Large intestine (tissue), 3 donors: ENCODE results near the gene INSYN2A. TPM values are rescaled to one million over a fixed set of nuclear protein-coding genes. Genes with fewer than 3 reads are reported as not detected.

Experiments
- DNase-seq, 2 donors: peaks; one replicate each; pipeline versions ENCODE4 v3.0.0 to v3.0.0-alpha.2; 2013
- H3K27ac ChIP-seq: one replicate; pipeline ENCODE4 v1.5.1; 2013; ENCODE audit warnings: low read length
- H3K27me3 ChIP-seq: 2 replicates; pipeline ENCODE4 v1.6.1; 2013; ENCODE audit warnings: low read length; ENCODE audit not compliant: control insufficient read depth, insufficient read depth
- H3K36me3 ChIP-seq: 2 replicates; pipeline ENCODE4 v1.6.1; 2013; ENCODE audit warnings: low read length; ENCODE audit not compliant: control insufficient read depth, insufficient read depth
- H3K4me1 ChIP-seq: one replicate; pipeline ENCODE4 v1.6.1; 2013; ENCODE audit warnings: low read length; ENCODE audit not compliant: control insufficient read depth, insufficient read depth
- H3K4me3 ChIP-seq: one replicate; pipeline ENCODE4 v1.5.1; 2013; ENCODE audit warnings: low read length
- H3K9me3 ChIP-seq: one replicate; pipeline ENCODE4 v1.6.1; 2013; ENCODE audit warnings: mild to moderate bottlenecking, low read depth, low read length, moderate library complexity; ENCODE audit not compliant: control insufficient read depth
- WGBS: methylation state at CpG from one replicate; pipeline ENCODE4 v1.1.5; 2013; ENCODE audit warnings: low lambda C conversion rate; ENCODE audit not compliant: insufficient coverage; 5-methylcytosine and 5-hydroxymethylcytosine counted together
- polyA plus RNA-seq: library from polyadenylated mRNA; unstranded; fragments of 120-200 nt; gene quantifications from one replicate; pipeline ENCODE4 v1.2.1, GENCODE V29; 2013

The INSYN2A gene
- polyA plus RNA-seq, 1 donor = 0.57 TPM

GRCh38 chr10:127197154-127197432 is 702 bp upstream of the INSYN2A start:
- Histone ChIP-seq H3K9me3 (no peaks in the 10 kb centered on the region), H3K36me3 (no peaks in the 10 kb centered on the region), H3K4me1 (peaks cover 4% of the 10 kb centered on the region), H3K27ac (no peak overlapping the region), H3K4me3 (peak overlapping the region; percentile 16), H3K27me3 (peaks cover 37% of the 10 kb centered on the region)
- no CpG with 5 or more reads among the region's 5 CpGs for WGBS
- DNase-seq = no peak

GRCh38 chr10:127195571-127196281 is 665 bp downstream of the INSYN2A start:
- peak in 1 of 2 donors; percentile 35 for DNase-seq
- Histone ChIP-seq H3K27me3 (peaks cover 37% of the 10 kb centered on the region), H3K27ac (no peak overlapping the region), H3K36me3 (no peaks in the 10 kb centered on the region), H3K4me3 (no peak overlapping the region), H3K4me1 (peaks cover 4% of the 10 kb centered on the region), H3K9me3 (no peaks in the 10 kb centered on the region)
- WGBS = no CpG with 5 or more reads among the region's 91 CpGs

GRCh38 chr10:127195041-127195506 is 1.3 kb downstream of the INSYN2A start:
- Histone ChIP-seq H3K4me3 (no peak overlapping the region), H3K9me3 (no peaks in the 10 kb centered on the region), H3K27ac (no peak overlapping the region), H3K4me1 (peaks cover 4% of the 10 kb centered on the region), H3K36me3 (no peaks in the 10 kb centered on the region), H3K27me3 (peaks cover 37% of the 10 kb centered on the region)
- WGBS = no CpG with 5 or more reads among the region's 28 CpGs
- peak in 1 of 2 donors; percentile 11 for DNase-seq

- WGBS = no CpG with 5 or more reads among the region's 16 CpGs
- Histone ChIP-seq H3K36me3 (no peaks in the 10 kb centered on the region), H3K4me1 (peaks cover 4% of the 10 kb centered on the region), H3K27ac (no peak overlapping the region), H3K9me3 (no peaks in the 10 kb centered on the region), H3K4me3 (no peak overlapping the region), H3K27me3 (peaks cover 37% of the 10 kb centered on the region)
- peak in 1 of 2 donors; percentile 11 for DNase-seq
Observed at GRCh38 chr10:127194599-127194998, 1.8 kb downstream of the INSYN2A start.

GRCh38 chr10:127194111-127194510 is 2.3 kb downstream of the INSYN2A start:
- 20% methylated on average over 1 of the region's 2 CpGs for WGBS
- Histone ChIP-seq H3K27ac (no peak overlapping the region), H3K4me3 (no peak overlapping the region), H3K27me3 (peaks cover 37% of the 10 kb centered on the region), H3K4me1 (peaks cover 4% of the 10 kb centered on the region), H3K9me3 (no peaks in the 10 kb centered on the region), H3K36me3 (no peaks in the 10 kb centered on the region)
- DNase-seq = no peak

GRCh38 chr10:127193125-127193524 is 3.3 kb downstream of the INSYN2A start:
- peaks cover 2% of the 10 kb centered on the region for H3K36me3 ChIP-seq
- H3K27me3 ChIP-seq = peaks cover 37% of the 10 kb centered on the region
- no peak overlapping the region for H3K4me3 ChIP-seq
- no peak for DNase-seq
- no CpG with 5 or more reads among the region's 7 CpGs for WGBS
- H3K9me3 ChIP-seq = no peaks in the 10 kb centered on the region
- no peak overlapping the region for H3K27ac ChIP-seq
- H3K4me1 ChIP-seq = peaks cover 4% of the 10 kb centered on the region

GRCh38 chr10:127190427-127190826 is 6.0 kb downstream of the INSYN2A start:
- DNase-seq = no peak
- no peak overlapping the region for H3K4me3 ChIP-seq
- WGBS = no CpG with 5 or more reads among the region's 5 CpGs
- H3K27ac ChIP-seq = no peak overlapping the region
- H3K36me3 ChIP-seq = peaks cover 2% of the 10 kb centered on the region
- peaks cover 22% of the 10 kb centered on the region for H3K27me3 ChIP-seq
- H3K4me1 ChIP-seq = no peaks in the 10 kb centered on the region
- no peaks in the 10 kb centered on the region for H3K9me3 ChIP-seq

- no peaks in the 10 kb centered on the region for H3K4me1 ChIP-seq
- no peak for DNase-seq
- H3K4me3 ChIP-seq = no peak overlapping the region
- H3K27ac ChIP-seq = no peak overlapping the region
- peaks cover 10% of the 10 kb centered on the region for H3K27me3 ChIP-seq
- no peaks in the 10 kb centered on the region for H3K9me3 ChIP-seq
- H3K36me3 ChIP-seq = peaks cover 2% of the 10 kb centered on the region
Observed at GRCh38 chr10:127189226-127189625, 7.2 kb downstream of the INSYN2A start.

GRCh38 chr10:127186813-127187212 is 9.6 kb downstream of the INSYN2A start:
- 94% methylated on average over 3 of the region's 7 CpGs for WGBS
- H3K4me1 ChIP-seq = no peaks in the 10 kb centered on the region
- peaks cover 2% of the 10 kb centered on the region for H3K36me3 ChIP-seq
- DNase-seq = no peak
- H3K27ac ChIP-seq = no peak overlapping the region
- no peaks in the 10 kb centered on the region for H3K9me3 ChIP-seq
- no peaks in the 10 kb centered on the region for H3K27me3 ChIP-seq
- H3K4me3 ChIP-seq = no peak overlapping the region

- H3K36me3 ChIP-seq = peaks cover 2% of the 10 kb centered on the region
- H3K9me3 ChIP-seq = no peaks in the 10 kb centered on the region
- DNase-seq = no peak
- no peak overlapping the region for H3K27ac ChIP-seq
- WGBS = no CpG with 5 or more reads among the region's 2 CpGs
- no peaks in the 10 kb centered on the region for H3K27me3 ChIP-seq
- no peaks in the 10 kb centered on the region for H3K4me1 ChIP-seq
- no peak overlapping the region for H3K4me3 ChIP-seq
Observed at GRCh38 chr10:127184582-127184981, 11.8 kb downstream of the INSYN2A start.

GRCh38 chr10:127182161-127182560 is 14.2 kb downstream of the INSYN2A start:
- Histone ChIP-seq H3K27me3 (no peaks in the 10 kb centered on the region), H3K36me3 (no peaks in the 10 kb centered on the region), H3K27ac (no peak overlapping the region), H3K4me1 (no peaks in the 10 kb centered on the region), H3K4me3 (no peak overlapping the region), H3K9me3 (no peaks in the 10 kb centered on the region)
- DNase-seq = no peak
- no CpG with 5 or more reads among the region's 4 CpGs for WGBS
